ENCODE data around the gene JARID2.

The JARID2 gene

GRCh38 chr6:15516378-15516777 lies 270.5 kb downstream of the JARID2 start:
- Histone ChIP-seq H3K27ac (ENCODE audit: extremely low read depth, low read depth, low read length) (no peak overlapping the region), H3K9me3 (ENCODE audit: control insufficient read depth, insufficient read depth, low read depth, low read length) (no peaks in the 10 kb centered on the region), H3K4me1 (ENCODE audit: control insufficient read depth, insufficient read depth, low read length) (no peaks in the 10 kb centered on the region), H3K4me3 (ENCODE audit: low read depth, low read length) (no peak overlapping the region), H3K36me3 (ENCODE audit: control insufficient read depth in 2 of 2, insufficient read depth in 1 of 2, low read length in 2 of 2) (peaks cover 17 to 90% of the 10 kb centered on the region in 2 experiments)
- TF ChIP-seq, protein P1, sequence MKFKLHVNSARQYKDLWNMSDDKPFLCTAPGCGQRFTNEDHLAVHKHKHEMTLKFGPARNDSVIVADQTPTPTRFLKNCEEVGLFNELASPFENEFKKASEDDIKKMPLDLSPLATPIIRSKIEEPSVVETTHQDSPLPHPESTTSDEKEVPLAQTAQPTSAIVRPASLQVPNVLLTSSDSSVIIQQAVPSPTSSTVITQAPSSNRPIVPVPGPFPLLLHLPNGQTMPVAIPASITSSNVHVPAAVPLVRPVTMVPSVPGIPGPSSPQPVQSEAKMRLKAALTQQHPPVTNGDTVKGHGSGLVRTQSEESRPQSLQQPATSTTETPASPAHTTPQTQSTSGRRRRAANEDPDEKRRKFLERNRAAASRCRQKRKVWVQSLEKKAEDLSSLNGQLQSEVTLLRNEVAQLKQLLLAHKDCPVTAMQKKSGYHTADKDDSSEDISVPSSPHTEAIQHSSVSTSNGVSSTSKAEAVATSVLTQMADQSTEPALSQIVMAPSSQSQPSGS (tag by site-specific recombination; IDR thresholded peaks at IDR 0.05; ENCODE audit: low read depth): no peak
- TF ChIP-seq ZNF701 (tag by site-specific recombination; IDR thresholded peaks at IDR 0.05): no peak
- TF ChIP-seq, protein P2, sequence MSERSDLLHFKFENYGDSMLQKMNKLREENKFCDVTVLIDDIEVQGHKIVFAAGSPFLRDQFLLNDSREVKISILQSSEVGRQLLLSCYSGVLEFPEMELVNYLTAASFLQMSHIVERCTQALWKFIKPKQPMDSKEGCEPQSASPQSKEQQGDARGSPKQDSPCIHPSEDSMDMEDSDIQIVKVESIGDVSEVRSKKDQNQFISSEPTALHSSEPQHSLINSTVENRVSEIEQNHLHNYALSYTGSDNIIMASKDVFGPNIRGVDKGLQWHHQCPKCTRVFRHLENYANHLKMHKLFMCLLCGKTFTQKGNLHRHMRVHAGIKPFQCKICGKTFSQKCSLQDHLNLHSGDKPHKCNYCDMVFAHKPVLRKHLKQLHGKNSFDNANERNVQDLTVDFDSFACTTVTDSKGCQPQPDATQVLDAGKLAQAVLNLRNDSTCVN (tag by site-specific recombination; optimal IDR thresholded peaks at IDR 0.05): no peak
- no peak for TF ChIP-seq ZNF211 (tag by site-specific recombination; IDR thresholded peaks at IDR 0.05; ENCODE audit: low read depth)
- no peak for TF ChIP-seq ZNF692 (tag by site-specific recombination; IDR thresholded peaks at IDR 0.05)
- no peak for TF ChIP-seq ZNF514 (tag by site-specific recombination; IDR thresholded peaks at IDR 0.05)
- TF ChIP-seq ZNF121 (tag by site-specific recombination; IDR thresholded peaks at IDR 0.05): no peak
- TF ChIP-seq ZNF112 (tag by site-specific recombination; IDR thresholded peaks at IDR 0.05): no peak
- TF ChIP-seq ZNF423 (tag by site-specific recombination; IDR thresholded peaks at IDR 0.05): no peak
- TF ChIP-seq ZNF664 (tag by site-specific recombination; IDR thresholded peaks at IDR 0.05): no peak
- no peak for TF ChIP-seq ZNF239 (tag by site-specific recombination; IDR thresholded peaks at IDR 0.05)
- no peak for TF ChIP-seq HOXD13 (CRISPR knock-in tag; IDR thresholded peaks at IDR 0.05; ENCODE audit: borderline replicate concordance)
- TF ChIP-seq ZNF248 (tag by site-specific recombination; IDR thresholded peaks at IDR 0.05): no peak
- TF ChIP-seq ZSCAN16 (tag by site-specific recombination; IDR thresholded peaks at IDR 0.05): no peak
- TF ChIP-seq ZFP69B (tag by site-specific recombination; IDR thresholded peaks at IDR 0.05): no peak
- no peak for TF ChIP-seq MEIS1 (CRISPR knock-in tag; IDR thresholded peaks at IDR 0.05; ENCODE audit: borderline replicate concordance)
- no peak for TF ChIP-seq WT1 (tag by site-specific recombination; IDR thresholded peaks at IDR 0.05)
- ChIA-PET POLR2A (no interaction called here), CTCF (interaction anchor here (0.6 to 1.2 kb wide), 2 partner anchors 56 to 107 kb away, joined by 3 read pairs; no protein-coding TSS in a partner anchor)

- H3K9me3 ChIP-seq (ENCODE audit: control insufficient read depth, insufficient read depth, low read depth, low read length): no peaks in the 10 kb centered on the region
- H3K27ac ChIP-seq (ENCODE audit: extremely low read depth, low read depth, low read length): no peak overlapping the region
- H3K4me1 ChIP-seq (ENCODE audit: control insufficient read depth, insufficient read depth, low read length): no peaks in the 10 kb centered on the region
- H3K4me3 ChIP-seq (ENCODE audit: low read depth, low read length): no peak overlapping the region
- no peak for TF ChIP-seq ZNF324 (tag by site-specific recombination; IDR thresholded peaks at IDR 0.05)
- TF ChIP-seq SCRT2 (tag by site-specific recombination; IDR thresholded peaks at IDR 0.05): no peak
- TF ChIP-seq ZNF19 (tag by site-specific recombination; IDR thresholded peaks at IDR 0.05; ENCODE audit: low read depth): no peak
- TF ChIP-seq ZNF585B (tag by site-specific recombination; IDR thresholded peaks at IDR 0.05): no peak
- TF ChIP-seq ZNF341 (tag by site-specific recombination; IDR thresholded peaks at IDR 0.05; ENCODE audit: low read depth): 0 out of 2 replicates have a peak, but pooled peaks have one; percentile 17
- TF ChIP-seq ZFP3 (tag by site-specific recombination; IDR thresholded peaks at IDR 0.05; ENCODE audit: low read depth): no peak
- TF ChIP-seq ZNF248 (tag by site-specific recombination; IDR thresholded peaks at IDR 0.05): no peak
- TF ChIP-seq HOXA7 (CRISPR knock-in tag; IDR thresholded peaks at IDR 0.05; ENCODE audit: borderline replicate concordance): no peak
- ChIA-PET POLR2A (no interaction called here), CTCF (interaction anchor here (0.6 kb wide), 1 partner anchor 55 kb away, joined by 3 read pairs; no protein-coding TSS in a partner anchor)
- H3K36me3 ChIP-seq (ENCODE audit: control insufficient read depth in 2 of 2, insufficient read depth in 1 of 2, low read length in 2 of 2): peaks cover 18 to 90% of the 10 kb centered on the region in 2 experiments
These were observed 271.2 kb downstream of the JARID2 start for GRCh38 chr6:15516923-15517560.
